SU-DHL-6 (cell line): ENCODE results near the gene ASB2.

Source experiments
- H2AFZ ChIP-seq: fragments of 200-600 bp; sonication (generic); 2 replicates; pipeline ENCODE4 v1.6.1; 2014; ENCODE audit warnings: low read depth, mild to moderate bottlenecking, moderate library complexity, mixed read lengths, antibody characterized with exemption, low read length; ENCODE audit not compliant: severe bottlenecking
- H3F3A ChIP-seq: fragments of 200-600 bp; shearing (Covaris generic); 2 replicates; pipeline ENCODE4 v1.6.0; 2016; ENCODE audit warnings: antibody characterized with exemption, mild to moderate bottlenecking; ENCODE audit not compliant: insufficient read depth
- H3K27ac ChIP-seq: fragments of 200-600 bp; sonication (generic); 2 replicates; pipeline ENCODE4 v1.5.1; 2016; ENCODE audit warnings: low read depth, mild to moderate bottlenecking, low read length, moderate library complexity, mixed read lengths
- H3K27me3 ChIP-seq: fragments of 200-600 bp; sonication (generic), shearing (Covaris generic); 2 replicates; pipeline ENCODE4 v1.6.0; 2014; ENCODE audit warnings: mild to moderate bottlenecking, low read length
- H3K36me3 ChIP-seq: fragments of 200-600 bp; sonication (generic); 2 replicates; pipeline ENCODE4 v1.6.1; 2014; ENCODE audit warnings: mild to moderate bottlenecking, low read length, mixed read lengths
- H3K4me2 ChIP-seq: fragments of 300-600, 200-600 bp; shearing (Covaris generic), sonication (generic); 2 replicates; pipeline ENCODE4 v1.6.0; 2014; ENCODE audit warnings: low read length, low read depth, mild to moderate bottlenecking; ENCODE audit not compliant: poor library complexity, severe bottlenecking
- H3K4me3 ChIP-seq: fragments of 200-600 bp; sonication (generic); 2 replicates; pipeline ENCODE4 v1.5.1; 2014; ENCODE audit warnings: antibody characterized with exemption, low read length, mild to moderate bottlenecking, mixed read lengths; ENCODE audit not compliant: insufficient read depth, poor library complexity, severe bottlenecking
- H3K79me2 ChIP-seq: fragments of 200-600 bp; sonication (generic); 2 replicates; pipeline ENCODE4 v1.6.1; 2014; ENCODE audit warnings: mild to moderate bottlenecking, low read length, moderate library complexity; ENCODE audit not compliant: insufficient read depth
- H3K9ac ChIP-seq: fragments of 200-600 bp; sonication (generic); 2 replicates; pipeline ENCODE4 v1.7.0; 2014; ENCODE audit warnings: mild to moderate bottlenecking, low read length
- H3K9me2 ChIP-seq: fragments of 200-600 bp; sonication (generic); replicated peaks from 2 replicates; pipeline ENCODE4 v1.6.1; 2014; ENCODE audit warnings: low read length; ENCODE audit not compliant: insufficient read depth
- H3K9me3 ChIP-seq: fragments of 200-600 bp; sonication (generic); 2 replicates; pipeline ENCODE4 v1.6.1; 2014; ENCODE audit warnings: low read length, mixed read lengths; ENCODE audit not compliant: insufficient read depth
- H4K20me1 ChIP-seq: fragments of 200-600 bp; sonication (generic); 2 replicates; pipeline ENCODE4 v1.6.1; 2014; ENCODE audit warnings: low read depth, mild to moderate bottlenecking, antibody characterized with exemption, low read length, moderate library complexity, mixed read lengths
- EZH2phosphoT487 ChIP-seq: fragments of 200-600 bp; sonication (generic), shearing (Covaris generic); conservative IDR thresholded peaks from 2 replicates; pipeline ENCODE4 v1.6.1; 2018; ENCODE audit warnings: mild to moderate bottlenecking, antibody characterized with exemption, low read length, moderate library complexity, mixed read lengths
- TF ChIP-seq, protein P1 (sequence below): fragments of 200-600 bp; sonication (generic); IDR thresholded peaks from one replicate; pipeline ENCODE4 v1.5.1; 2017; ENCODE audit warnings: antibody characterized with exemption, mild to moderate bottlenecking, low read length, moderate library complexity; ENCODE audit not compliant: insufficient read depth, poor library complexity, severe bottlenecking

ASB2 gene

DNA sequence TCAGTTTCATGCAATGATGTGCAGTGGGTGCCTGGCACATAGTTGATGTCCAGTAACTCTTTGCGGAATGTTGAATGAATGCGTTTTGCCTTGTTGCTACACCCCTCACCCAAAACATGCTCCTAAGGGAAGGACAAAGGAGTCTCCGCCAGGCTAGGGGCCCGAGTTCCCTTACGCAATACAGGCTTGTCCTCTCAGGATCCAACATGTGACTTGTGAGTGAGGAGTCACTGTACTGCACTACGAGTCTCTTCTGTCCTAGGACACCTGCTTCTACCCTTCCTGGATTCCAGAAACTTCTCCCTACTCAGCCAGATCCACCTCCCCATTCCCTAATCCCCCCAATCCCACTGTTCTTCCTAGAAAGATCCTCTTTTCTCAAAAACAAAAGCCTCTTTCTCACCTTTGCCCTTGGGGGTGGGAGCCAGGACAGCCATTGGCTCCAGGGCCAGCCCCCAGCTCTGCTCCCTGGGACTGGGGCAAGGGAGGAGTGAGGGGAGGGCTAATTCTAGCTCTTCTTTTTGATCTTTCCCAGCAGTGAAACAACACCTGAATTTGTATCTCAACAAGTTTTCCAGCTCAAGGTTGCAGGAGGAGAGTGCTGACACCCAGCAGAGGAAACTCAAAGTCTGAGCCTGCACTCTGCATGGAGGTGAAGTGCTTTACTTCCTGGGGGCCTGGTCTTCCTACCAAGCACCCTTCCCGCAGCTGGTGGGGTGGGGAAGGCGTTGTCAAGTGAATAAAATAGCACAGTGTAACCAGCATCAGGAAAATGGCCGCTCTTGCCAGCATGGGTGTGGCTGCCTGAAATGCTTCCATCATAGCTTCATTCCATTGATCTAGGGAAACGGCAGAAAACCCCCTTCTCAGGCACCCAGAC is 46.4 kb upstream of the ASB2 start:
- Histone ChIP-seq H2AFZ (no peak overlapping the region), H3K9me3 (no peaks in the 10 kb centered on the region), H3K4me2 (no peak overlapping the region), H3K9ac (no peak overlapping the region), H4K20me1 (no peaks in the 10 kb centered on the region), H3K36me3 (no peaks in the 10 kb centered on the region), H3K27ac (no peak overlapping the region), H3K27me3 (no peaks in the 10 kb centered on the region), H3F3A (no peaks in the 10 kb centered on the region), H3K4me3 (no peak overlapping the region), H3K9me2 (no peaks in the 10 kb centered on the region), H3K79me2 (no peaks in the 10 kb centered on the region)
- no peak for TF ChIP-seq EZH2phosphoT487
- TF ChIP-seq, protein P1, sequence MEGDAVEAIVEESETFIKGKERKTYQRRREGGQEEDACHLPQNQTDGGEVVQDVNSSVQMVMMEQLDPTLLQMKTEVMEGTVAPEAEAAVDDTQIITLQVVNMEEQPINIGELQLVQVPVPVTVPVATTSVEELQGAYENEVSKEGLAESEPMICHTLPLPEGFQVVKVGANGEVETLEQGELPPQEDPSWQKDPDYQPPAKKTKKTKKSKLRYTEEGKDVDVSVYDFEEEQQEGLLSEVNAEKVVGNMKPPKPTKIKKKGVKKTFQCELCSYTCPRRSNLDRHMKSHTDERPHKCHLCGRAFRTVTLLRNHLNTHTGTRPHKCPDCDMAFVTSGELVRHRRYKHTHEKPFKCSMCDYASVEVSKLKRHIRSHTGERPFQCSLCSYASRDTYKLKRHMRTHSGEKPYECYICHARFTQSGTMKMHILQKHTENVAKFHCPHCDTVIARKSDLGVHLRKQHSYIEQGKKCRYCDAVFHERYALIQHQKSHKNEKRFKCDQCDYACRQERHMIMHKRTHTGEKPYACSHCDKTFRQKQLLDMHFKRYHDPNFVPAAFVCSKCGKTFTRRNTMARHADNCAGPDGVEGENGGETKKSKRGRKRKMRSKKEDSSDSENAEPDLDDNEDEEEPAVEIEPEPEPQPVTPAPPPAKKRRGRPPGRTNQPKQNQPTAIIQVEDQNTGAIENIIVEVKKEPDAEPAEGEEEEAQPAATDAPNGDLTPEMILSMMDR: no peak

DNA sequence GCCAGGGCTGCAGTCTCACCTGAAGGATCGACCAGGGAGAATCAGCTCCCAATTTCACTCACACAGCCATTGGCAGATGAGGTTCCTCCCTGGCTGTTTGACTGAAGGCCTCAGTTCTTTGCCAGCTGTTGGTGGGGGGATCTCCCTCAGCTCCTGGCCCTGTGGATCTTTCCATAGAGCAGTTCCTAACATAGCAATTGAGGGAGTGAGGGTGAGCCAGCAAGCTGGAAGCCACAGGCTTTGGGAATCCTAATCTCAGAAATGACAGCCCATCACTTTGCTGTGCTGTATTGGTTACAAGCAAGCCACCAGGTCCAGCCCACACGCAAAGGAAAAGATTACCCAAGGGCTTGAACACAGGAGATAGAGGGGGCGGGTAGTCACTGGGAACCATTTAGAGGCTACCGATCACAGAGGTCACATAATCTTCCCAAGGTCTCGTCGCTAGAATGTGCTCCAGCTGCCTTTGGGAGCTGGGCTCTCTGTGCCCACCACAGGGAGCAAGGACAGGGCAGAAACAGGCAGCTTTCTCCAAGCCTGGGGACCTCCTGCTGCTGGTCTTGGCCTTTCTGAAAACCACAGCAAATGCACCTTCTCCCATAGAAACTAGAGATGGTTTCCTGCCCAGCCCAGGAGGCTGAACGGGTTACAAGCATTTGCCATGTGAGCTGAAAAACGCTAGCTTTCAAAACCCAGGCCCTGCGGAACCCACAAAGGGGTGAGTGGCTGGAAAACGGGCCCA is 45.2 kb upstream of the ASB2 start:
- no peaks in the 10 kb centered on the region for H4K20me1 ChIP-seq
- H3K4me3 ChIP-seq: no peak overlapping the region
- H2AFZ ChIP-seq: no peak overlapping the region
- TF ChIP-seq, protein P1: no peak
- TF ChIP-seq EZH2phosphoT487: no peak
- H3K79me2 ChIP-seq: no peaks in the 10 kb centered on the region
- H3K9me3 ChIP-seq: no peaks in the 10 kb centered on the region
- H3K36me3 ChIP-seq: no peaks in the 10 kb centered on the region
- no peak overlapping the region for H3K27ac ChIP-seq
- no peak overlapping the region for H3K4me2 ChIP-seq
- no peaks in the 10 kb centered on the region for H3K27me3 ChIP-seq
- H3F3A ChIP-seq: no peaks in the 10 kb centered on the region
- no peak overlapping the region for H3K9ac ChIP-seq
- H3K9me2 ChIP-seq: no peaks in the 10 kb centered on the region

DNA sequence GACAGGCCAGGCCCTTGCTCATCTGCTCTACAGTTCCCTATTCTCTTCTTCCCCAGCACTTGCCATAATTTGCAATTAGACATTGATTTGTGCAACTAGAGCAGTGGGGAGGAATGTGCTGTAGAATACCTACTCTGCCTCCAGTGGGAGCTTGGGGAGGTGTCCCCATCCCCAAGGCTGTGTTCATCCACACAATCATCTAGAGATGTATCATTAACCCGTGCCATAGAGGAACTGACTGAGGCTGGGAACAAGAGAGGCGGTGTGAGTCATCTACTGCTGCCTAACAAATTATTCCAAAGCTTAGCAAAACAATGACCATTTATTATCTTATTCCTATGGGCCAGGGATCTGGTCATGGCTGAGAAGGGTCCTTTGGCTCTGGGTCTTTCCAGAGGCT is 44.6 kb upstream of the ASB2 start:
- no peak overlapping the region for H3K4me2 ChIP-seq
- no peak overlapping the region for H3K4me3 ChIP-seq
- no peaks in the 10 kb centered on the region for H4K20me1 ChIP-seq
- no peaks in the 10 kb centered on the region for H3K79me2 ChIP-seq
- no peaks in the 10 kb centered on the region for H3K9me2 ChIP-seq
- no peak overlapping the region for H2AFZ ChIP-seq
- H3K9ac ChIP-seq: no peak overlapping the region
- no peak overlapping the region for H3K27ac ChIP-seq
- H3K36me3 ChIP-seq: no peaks in the 10 kb centered on the region
- no peaks in the 10 kb centered on the region for H3K27me3 ChIP-seq
- no peak for TF ChIP-seq EZH2phosphoT487
- TF ChIP-seq, protein P1: no peak
- H3K9me3 ChIP-seq: no peaks in the 10 kb centered on the region
- H3F3A ChIP-seq: no peaks in the 10 kb centered on the region
